PFSK-1 (cell line): ENCODE results near the gene BAIAP2L1.

ENCODE experiments used
- REST ChIP-seq, 2 experiments: IDR thresholded peaks; 2 replicates each; pipeline versions ENCODE4 v1.6.1 to v1.8.0; 2011 to 2012; ENCODE audit warnings: low read depth in 2 of 2, low read length in 2 of 2, control low read depth in 1 of 2, inconsistent platforms in 1 of 2, mild to moderate bottlenecking in 1 of 2, moderate library complexity in 1 of 2; ENCODE audit not compliant: insufficient read depth in 1 of 2
- TAF1 ChIP-seq: IDR thresholded peaks from 2 replicates; pipeline ENCODE4 v1.6.1; 2012; ENCODE audit warnings: low read length, control low read depth, borderline replicate concordance; ENCODE audit not compliant: insufficient read depth

GRCh38 chr7:98303906-98304305 is 97.0 kb downstream of the BAIAP2L1 start:
- TF ChIP-seq TAF1 = no peak
- no peak for TF ChIP-seq REST (IDR thresholded peaks at IDR 0.05; ENCODE audit: insufficient read depth in 1 of 2, low read depth in 2 of 2, low read length in 2 of 2)
